ENCODE results near the gene GPC6. TPM values are rescaled to one million over a fixed set of nuclear protein-coding genes. Genes with fewer than 3 reads are reported as not detected.
A peak's percentile ranks its signal among the peaks of the same experiment; 100 is the strongest.

Gene GPC6
- polyA plus RNA-seq, 2 of the 4 experiments (the other 2 are of a cell fraction) = 8.0 to 14.4 TPM

- ATAC-seq (no peak), FAIRE-seq (no peak), DNase-seq (ENCODE audit: low read depth in 1 of 2, low spot score in 1 of 2) (no peak)
- ChIA-PET POLR2A (no interaction called here), CTCF (no interaction called here)
- no peak for TF ChIP-seq EP300 (IDR thresholded peaks at IDR 0.05)
- TF ChIP-seq HOXB5 (CRISPR knock-in tag; IDR thresholded peaks at IDR 0.05) = no peak
- TF ChIP-seq HDAC2 (IDR thresholded peaks at IDR 0.05) = no peak
- TF ChIP-seq TP53 (CRISPR knock-in tag; IDR thresholded peaks at IDR 0.05) = no peak
- TF ChIP-seq PHF8 (IDR thresholded peaks at IDR 0.05; ENCODE audit: borderline replicate concordance, low read depth) = no peak
- TF ChIP-seq ZSCAN20 (CRISPR knock-in tag; IDR thresholded peaks at IDR 0.05) = no peak
- no peak for TF ChIP-seq ATOH8 (CRISPR knock-in tag; IDR thresholded peaks at IDR 0.05; ENCODE audit: low read depth)
- TF ChIP-seq NFE2L2 (conservative IDR thresholded peaks at IDR 0.05; ENCODE audit: low read length) = no peak
- no peak for TF ChIP-seq JUN (IDR thresholded peaks at IDR 0.05)
- TF ChIP-seq POLR2A (IDR thresholded peaks at IDR 0.05; ENCODE audit: low read length) = no peak
- TF ChIP-seq MAZ (IDR thresholded peaks at IDR 0.05; ENCODE audit: borderline replicate concordance, low read depth, low read length) = no peak
- no peak for TF ChIP-seq ZFP36 (IDR thresholded peaks at IDR 0.05; ENCODE audit: borderline replicate concordance, partially characterized antibody)
- no peak for TF ChIP-seq ELK1 (IDR thresholded peaks at IDR 0.05; ENCODE audit: low read depth, low read length)
- TF ChIP-seq HOXB13 (CRISPR knock-in tag; IDR thresholded peaks at IDR 0.05; ENCODE audit: low read depth) = no peak
- TF ChIP-seq HEYL (CRISPR knock-in tag; IDR thresholded peaks at IDR 0.05) = no peak
- H3K9me3 ChIP-seq = no peaks in the 10 kb centered on the region
- 64% methylated on average over 3 of the region's 3 CpGs for WGBS (ENCODE audit: missing lambda C conversion rate)
- H3K4me2 ChIP-seq = no peak overlapping the region
- H3K4me1 ChIP-seq = peaks cover 3% of the 10 kb centered on the region; the same call in 1 of the 3 replicates
- H3K4me3 ChIP-seq = no peak overlapping the region
- H3K27ac ChIP-seq = no peak overlapping the region
Measured at GRCh38 chr13:93876236-93876635, 649.6 kb downstream of the GPC6 start.

- no peak overlapping the region for H3K27ac ChIP-seq
- no peaks in the 10 kb centered on the region for H3K9me3 ChIP-seq
- ChIA-PET CTCF (no interaction called here), POLR2A (no interaction called here)
- H3K4me1 ChIP-seq = peaks cover 5% of the 10 kb centered on the region; the same call in 1 of the 3 replicates
- no peak overlapping the region for H3K4me2 ChIP-seq
- H3K4me3 ChIP-seq = no peak overlapping the region
- DNase-seq (ENCODE audit: low read depth in 1 of 2, low spot score in 1 of 2) = no peak
- FAIRE-seq = no peak
- 32% methylated on average over 2 of the region's 2 CpGs for WGBS (ENCODE audit: missing lambda C conversion rate)
- no peak for TF ChIP-seq CBX8 (IDR thresholded peaks at IDR 0.05)
- TF ChIP-seq MAFK (IDR thresholded peaks at IDR 0.05; ENCODE audit: partially characterized antibody) = peak; percentile 40
- no peak for ATAC-seq
Measured at GRCh38 chr13:93878675-93879074, 652.1 kb downstream of the GPC6 start.

DNA sequence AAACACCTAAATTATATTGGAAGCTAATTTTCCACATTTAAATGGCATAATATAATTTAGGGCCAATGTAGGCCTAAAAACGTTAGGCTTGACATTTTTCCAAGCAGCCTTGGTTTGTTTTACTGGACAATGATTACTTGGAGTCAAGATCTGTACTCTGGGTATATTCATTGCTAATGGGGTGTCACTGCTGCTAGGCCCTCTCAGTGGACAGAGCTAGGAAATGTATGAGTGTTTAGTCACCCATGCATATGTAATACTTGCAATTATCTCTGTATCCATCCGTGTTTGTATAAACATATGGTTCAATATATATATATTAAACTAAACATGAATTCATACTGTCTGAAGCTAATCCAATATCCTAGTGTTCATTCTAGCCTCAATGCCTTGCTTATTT lies 654.8 kb downstream of the GPC6 start:
- ChIA-PET CTCF (no interaction called here), POLR2A (no interaction called here)
- peak overlapping the region; percentile 28 for H3K4me2 ChIP-seq
- H3K4me1 ChIP-seq = peaks cover 5% of the 10 kb centered on the region; the same call in 1 of the 3 replicates
- no peak overlapping the region; a peak in 1 of 6 replicates for H3K27ac ChIP-seq
- no peak overlapping the region for H3K4me3 ChIP-seq
- DNase-seq (ENCODE audit: low read depth in 1 of 2, low spot score in 1 of 2) (no peak), ATAC-seq (peak in 1 of 2 experiments; percentile 46; a peak in 1 of 6 replicates), FAIRE-seq (no peak)
- no peaks in the 10 kb centered on the region for H3K9me3 ChIP-seq
- 5% methylated on average over 2 of the region's 2 CpGs for WGBS (ENCODE audit: missing lambda C conversion rate)
- TF ChIP-seq ZFP36 (IDR thresholded peaks at IDR 0.05; ENCODE audit: borderline replicate concordance, partially characterized antibody) (no peak), JUNB (IDR thresholded peaks at IDR 0.05) (no peak), BHLHE40 (IDR thresholded peaks at IDR 0.05; ENCODE audit: low read depth, low read length) (no peak), EHMT2 (IDR thresholded peaks at IDR 0.05; ENCODE audit: low read depth) (no peak), TP53 (CRISPR knock-in tag; IDR thresholded peaks at IDR 0.05) (no peak), NPAS2 (CRISPR knock-in tag; IDR thresholded peaks at IDR 0.05; ENCODE audit: borderline replicate concordance) (no peak), CHD4 (IDR thresholded peaks at IDR 0.05; ENCODE audit: borderline replicate concordance) (no peak), ELK1 (IDR thresholded peaks at IDR 0.05; ENCODE audit: low read depth, low read length) (no peak), PHF8 (IDR thresholded peaks at IDR 0.05; ENCODE audit: borderline replicate concordance, low read depth) (no peak), SMC3 (IDR thresholded peaks at IDR 0.05) (no peak), FOSB (CRISPR knock-in tag; IDR thresholded peaks at IDR 0.05) (no peak), CHD2 (IDR thresholded peaks at IDR 0.05; ENCODE audit: low read length, partially characterized antibody) (no peak), RARB (CRISPR knock-in tag; IDR thresholded peaks at IDR 0.05) (no peak), EHF (CRISPR knock-in tag; IDR thresholded peaks at IDR 0.05) (no peak), KDM5A (IDR thresholded peaks at IDR 0.05) (no peak)
- TF ChIP-seq, protein P1, sequence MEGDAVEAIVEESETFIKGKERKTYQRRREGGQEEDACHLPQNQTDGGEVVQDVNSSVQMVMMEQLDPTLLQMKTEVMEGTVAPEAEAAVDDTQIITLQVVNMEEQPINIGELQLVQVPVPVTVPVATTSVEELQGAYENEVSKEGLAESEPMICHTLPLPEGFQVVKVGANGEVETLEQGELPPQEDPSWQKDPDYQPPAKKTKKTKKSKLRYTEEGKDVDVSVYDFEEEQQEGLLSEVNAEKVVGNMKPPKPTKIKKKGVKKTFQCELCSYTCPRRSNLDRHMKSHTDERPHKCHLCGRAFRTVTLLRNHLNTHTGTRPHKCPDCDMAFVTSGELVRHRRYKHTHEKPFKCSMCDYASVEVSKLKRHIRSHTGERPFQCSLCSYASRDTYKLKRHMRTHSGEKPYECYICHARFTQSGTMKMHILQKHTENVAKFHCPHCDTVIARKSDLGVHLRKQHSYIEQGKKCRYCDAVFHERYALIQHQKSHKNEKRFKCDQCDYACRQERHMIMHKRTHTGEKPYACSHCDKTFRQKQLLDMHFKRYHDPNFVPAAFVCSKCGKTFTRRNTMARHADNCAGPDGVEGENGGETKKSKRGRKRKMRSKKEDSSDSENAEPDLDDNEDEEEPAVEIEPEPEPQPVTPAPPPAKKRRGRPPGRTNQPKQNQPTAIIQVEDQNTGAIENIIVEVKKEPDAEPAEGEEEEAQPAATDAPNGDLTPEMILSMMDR (IDR thresholded peaks at IDR 0.05) = no peak

Measured in A549 (cell line).